ENCODE measurements around the gene SLC41A1.

The SLC41A1 gene

GRCh38 chr1:205856433-205856832 is 43.4 kb upstream of the SLC41A1 start:
- no peaks in the 10 kb centered on the region for H3K36me3 ChIP-seq (ENCODE audit: control insufficient read depth in 1 of 2, insufficient read depth in 2 of 2, low read depth in 1 of 2, low read length in 2 of 2)
- H2BK15ac ChIP-seq (ENCODE audit: low read depth, poor library complexity, severe bottlenecking) = no peak overlapping the region
- H4K8ac ChIP-seq (ENCODE audit: low read length) = no peak overlapping the region
- no peaks in the 10 kb centered on the region for H3K4me1 ChIP-seq (ENCODE audit: control insufficient read depth, insufficient read depth, low read depth, low read length)
- no peak overlapping the region for H2BK5ac ChIP-seq (ENCODE audit: low read depth, low read length, poor library complexity, severe bottlenecking)
- no peak overlapping the region for H3K27ac ChIP-seq (ENCODE audit: low read length, poor library complexity, severe bottlenecking)
- no peak overlapping the region for H2AK5ac ChIP-seq (ENCODE audit: low read length, severe bottlenecking)
- H4K91ac ChIP-seq (ENCODE audit: low read length) = no peak overlapping the region
- no peak overlapping the region for H3K14ac ChIP-seq (ENCODE audit: low read length in 2 of 2)
- peaks cover 0 to 3% of the 10 kb centered on the region in 2 experiments for H3K27me3 ChIP-seq (ENCODE audit: control insufficient read depth in 1 of 2, insufficient read depth in 1 of 2, low read length in 2 of 2)
- peaks cover 21% of the 10 kb centered on the region for H3K9me3 ChIP-seq (ENCODE audit: control insufficient read depth, low read length)
- no peak overlapping the region for H3K9ac ChIP-seq (ENCODE audit: low read length)
- DNase-seq = no peak
- H3K18ac ChIP-seq (ENCODE audit: low read depth in 1 of 2, low read length in 2 of 2) = no peak overlapping the region
- no peak overlapping the region for H2BK120ac ChIP-seq (ENCODE audit: low read depth, low read length)
- no peak overlapping the region for H2AFZ ChIP-seq (ENCODE audit: low read depth, low read length)
- no peak overlapping the region for H3K23ac ChIP-seq (ENCODE audit: low read length in 2 of 2)
- no peak overlapping the region for H3K4ac ChIP-seq (ENCODE audit: low read depth in 1 of 2, low read length in 2 of 2)
- no peak overlapping the region for H3K4me2 ChIP-seq (ENCODE audit: low read length, poor library complexity, severe bottlenecking)
- no peak overlapping the region for H3K4me3 ChIP-seq (ENCODE audit: insufficient read depth in 1 of 2, low read depth in 1 of 2, low read length in 2 of 2)
- no peak overlapping the region for H2BK12ac ChIP-seq (ENCODE audit: low read length in 2 of 2)
- no peaks in the 10 kb centered on the region for H3K79me1 ChIP-seq (replicated peaks; ENCODE audit: low read length, poor library complexity, severe bottlenecking)

GRCh38 chr1:205852969-205853368 is 40.0 kb upstream of the SLC41A1 start:
- Histone ChIP-seq H3K18ac (ENCODE audit: low read depth in 1 of 2, low read length in 2 of 2) (no peak overlapping the region), H3K4me3 (ENCODE audit: insufficient read depth in 1 of 2, low read depth in 1 of 2, low read length in 2 of 2) (no peak overlapping the region), H2AFZ (ENCODE audit: low read depth, low read length) (no peak overlapping the region), H2BK120ac (ENCODE audit: low read depth, low read length) (no peak overlapping the region), H3K36me3 (ENCODE audit: control insufficient read depth in 1 of 2, insufficient read depth in 2 of 2, low read depth in 1 of 2, low read length in 2 of 2) (no peaks in the 10 kb centered on the region), H3K9me3 (ENCODE audit: control insufficient read depth, low read length) (peaks cover 21% of the 10 kb centered on the region), H3K23ac (ENCODE audit: low read length in 2 of 2) (no peak overlapping the region), H3K27ac (ENCODE audit: low read length, poor library complexity, severe bottlenecking) (no peak overlapping the region), H4K8ac (ENCODE audit: low read length) (no peak overlapping the region), H2AK5ac (ENCODE audit: low read length, severe bottlenecking) (no peak overlapping the region), H3K4me1 (ENCODE audit: control insufficient read depth, insufficient read depth, low read depth, low read length) (no peaks in the 10 kb centered on the region), H2BK12ac (ENCODE audit: low read length in 2 of 2) (no peak overlapping the region), H4K91ac (ENCODE audit: low read length) (no peak overlapping the region), H3K4ac (ENCODE audit: low read depth in 1 of 2, low read length in 2 of 2) (no peak overlapping the region), H3K9ac (ENCODE audit: low read length) (no peak overlapping the region), H2BK15ac (ENCODE audit: low read depth, poor library complexity, severe bottlenecking) (no peak overlapping the region), H3K4me2 (ENCODE audit: low read length, poor library complexity, severe bottlenecking) (no peak overlapping the region), H3K27me3 (ENCODE audit: control insufficient read depth in 1 of 2, insufficient read depth in 1 of 2, low read length in 2 of 2) (peaks cover 5 to 9% of the 10 kb centered on the region in 2 experiments), H2BK5ac (ENCODE audit: low read depth, low read length, poor library complexity, severe bottlenecking) (no peak overlapping the region), H3K79me1 (replicated peaks; ENCODE audit: low read length, poor library complexity, severe bottlenecking) (no peaks in the 10 kb centered on the region), H3K14ac (ENCODE audit: low read length in 2 of 2) (no peak overlapping the region)
- no peak for DNase-seq

- H2BK120ac ChIP-seq (ENCODE audit: low read depth, low read length) = no peak overlapping the region
- no peak overlapping the region for H3K4me3 ChIP-seq (ENCODE audit: insufficient read depth in 1 of 2, low read depth in 1 of 2, low read length in 2 of 2)
- peaks cover 18% of the 10 kb centered on the region for H3K9me3 ChIP-seq (ENCODE audit: control insufficient read depth, low read length)
- no peak overlapping the region for H3K14ac ChIP-seq (ENCODE audit: low read length in 2 of 2)
- no peaks in the 10 kb centered on the region for H3K36me3 ChIP-seq (ENCODE audit: control insufficient read depth in 1 of 2, insufficient read depth in 2 of 2, low read depth in 1 of 2, low read length in 2 of 2)
- no peak for DNase-seq
- H3K4ac ChIP-seq (ENCODE audit: low read depth in 1 of 2, low read length in 2 of 2) = no peak overlapping the region
- H4K91ac ChIP-seq (ENCODE audit: low read length) = no peak overlapping the region
- no peaks in the 10 kb centered on the region for H3K79me1 ChIP-seq (replicated peaks; ENCODE audit: low read length, poor library complexity, severe bottlenecking)
- H3K27ac ChIP-seq (ENCODE audit: low read length, poor library complexity, severe bottlenecking) = no peak overlapping the region
- no peaks in the 10 kb centered on the region for H3K4me1 ChIP-seq (ENCODE audit: control insufficient read depth, insufficient read depth, low read depth, low read length)
- no peak overlapping the region for H2BK12ac ChIP-seq (ENCODE audit: low read length in 2 of 2)
- H2BK15ac ChIP-seq (ENCODE audit: low read depth, poor library complexity, severe bottlenecking) = no peak overlapping the region
- H3K23ac ChIP-seq (ENCODE audit: low read length in 2 of 2) = no peak overlapping the region
- H3K27me3 ChIP-seq (ENCODE audit: control insufficient read depth in 1 of 2, insufficient read depth in 1 of 2, low read length in 2 of 2) = peaks cover 5 to 9% of the 10 kb centered on the region in 2 experiments
- 85% methylated on average over 3 of the region's 4 CpGs for WGBS
- H4K8ac ChIP-seq (ENCODE audit: low read length) = no peak overlapping the region
- no peak overlapping the region for H3K18ac ChIP-seq (ENCODE audit: low read depth in 1 of 2, low read length in 2 of 2)
- H2AK5ac ChIP-seq (ENCODE audit: low read length, severe bottlenecking) = no peak overlapping the region
- H2AFZ ChIP-seq (ENCODE audit: low read depth, low read length) = no peak overlapping the region
- H3K9ac ChIP-seq (ENCODE audit: low read length) = no peak overlapping the region
- no peak overlapping the region for H3K4me2 ChIP-seq (ENCODE audit: low read length, poor library complexity, severe bottlenecking)
- no peak overlapping the region for H2BK5ac ChIP-seq (ENCODE audit: low read depth, low read length, poor library complexity, severe bottlenecking)
Observed at GRCh38 chr1:205851993-205852392, 39.0 kb upstream of the SLC41A1 start.

- no peaks in the 10 kb centered on the region for H3K36me3 ChIP-seq (ENCODE audit: control insufficient read depth in 1 of 2, insufficient read depth in 2 of 2, low read depth in 1 of 2, low read length in 2 of 2)
- no peak within 1 kb of the TSS for H2AK5ac ChIP-seq (ENCODE audit: low read length, severe bottlenecking)
- peak within 1 kb of the TSS; percentile 36 for H3K9ac ChIP-seq (ENCODE audit: low read length)
- H3K27ac ChIP-seq (ENCODE audit: low read length, poor library complexity, severe bottlenecking) = no peak within 1 kb of the TSS
- no peaks in the 10 kb centered on the region for H3K79me1 ChIP-seq (replicated peaks; ENCODE audit: low read length, poor library complexity, severe bottlenecking)
- WGBS = 92% methylated on average over 37 of the region's 39 CpGs
- H3K9me3 ChIP-seq (ENCODE audit: control insufficient read depth, low read length) = peaks cover 6% of the 10 kb centered on the region
- no peak within 1 kb of the TSS for H2BK12ac ChIP-seq (ENCODE audit: low read length in 2 of 2)
- no peak within 1 kb of the TSS for H3K14ac ChIP-seq (ENCODE audit: low read length in 2 of 2)
- H3K27me3 ChIP-seq (ENCODE audit: control insufficient read depth in 1 of 2, insufficient read depth in 1 of 2, low read length in 2 of 2) = peaks cover 5 to 9% of the 10 kb centered on the region in 2 experiments
- no peak within 1 kb of the TSS for H3K18ac ChIP-seq (ENCODE audit: low read depth in 1 of 2, low read length in 2 of 2)
- no peak within 1 kb of the TSS for H2BK120ac ChIP-seq (ENCODE audit: low read depth, low read length)
- H3K4ac ChIP-seq (ENCODE audit: low read depth in 1 of 2, low read length in 2 of 2) = no peak within 1 kb of the TSS
- DNase-seq = no peak
- no peak within 1 kb of the TSS for H2BK5ac ChIP-seq (ENCODE audit: low read depth, low read length, poor library complexity, severe bottlenecking)
- H4K8ac ChIP-seq (ENCODE audit: low read length) = no peak within 1 kb of the TSS
- H3K4me2 ChIP-seq (ENCODE audit: low read length, poor library complexity, severe bottlenecking) = no peak within 1 kb of the TSS
- H3K4me3 ChIP-seq (ENCODE audit: insufficient read depth in 1 of 2, low read depth in 1 of 2, low read length in 2 of 2) = peak within 1 kb of the TSS in 1 of 2 experiments; percentile 71
- H3K23ac ChIP-seq (ENCODE audit: low read length in 2 of 2) = no peak within 1 kb of the TSS
- H4K91ac ChIP-seq (ENCODE audit: low read length) = no peak within 1 kb of the TSS
- H2AFZ ChIP-seq (ENCODE audit: low read depth, low read length) = no peak within 1 kb of the TSS
- no peaks in the 10 kb centered on the region for H3K4me1 ChIP-seq (ENCODE audit: control insufficient read depth, insufficient read depth, low read depth, low read length)
- no peak within 1 kb of the TSS for H2BK15ac ChIP-seq (ENCODE audit: low read depth, poor library complexity, severe bottlenecking)
Observed at GRCh38 chr1:205849619-205850355, 36.8 kb upstream of the SLC41A1 start, which contains the start of gene PM20D1. PM20D1 (minus strand) TSS chr1:205850132; CDS start chr1:205850072, 60 bp downstream.

Data from mesenchymal stem cell (in vitro differentiated cells and primary cell).